ENCODE data around the gene GIMD1.
"Not testable (repeated sequence)": the region's sequence is repeated elsewhere in the genome, so short reads cannot be mapped to it uniquely, and the experiment has no call there.

Gene GIMD1

GRCh38 chr4:106347167-106347566 lies 21.4 kb downstream of the GIMD1 start:
- peak; percentile 89 for FAIRE-seq

- no peak for FAIRE-seq
Observed at GRCh38 chr4:106344647-106344970, 24.0 kb downstream of the GIMD1 start.

GRCh38 chr4:106343865-106344646 lies 24.5 kb downstream of the GIMD1 start:
- no peak for FAIRE-seq

GRCh38 chr4:106340774-106341173 lies 27.8 kb downstream of the GIMD1 start:
- no peak for FAIRE-seq

- no peak for FAIRE-seq
Observed at GRCh38 chr4:106339431-106339830, 29.1 kb downstream of the GIMD1 start.

GRCh38 chr4:106338671-106339070 lies 29.9 kb downstream of the GIMD1 start:
- no peak for FAIRE-seq

- FAIRE-seq = no peak
Observed at GRCh38 chr4:106337916-106338315, 30.7 kb downstream of the GIMD1 start.

GRCh38 chr4:106336618-106337017 lies 32.0 kb downstream of the GIMD1 start:
- FAIRE-seq = no peak

- peak; percentile 19 for FAIRE-seq
Observed at GRCh38 chr4:106334741-106335470, 33.7 kb downstream of the GIMD1 start.

- FAIRE-seq = no peak
Observed at GRCh38 chr4:106333186-106333585, 35.4 kb downstream of the GIMD1 start.

- peak; percentile 82 for FAIRE-seq
Observed at GRCh38 chr4:106329041-106329618, 39.4 kb downstream of the GIMD1 start.

- FAIRE-seq = no peak
Observed at GRCh38 chr4:106325800-106326199, 42.8 kb downstream of the GIMD1 start.

GRCh38 chr4:106323119-106323518 lies 45.5 kb downstream of the GIMD1 start:
- FAIRE-seq = peak; percentile 71

GRCh38 chr4:106321814-106322213 lies 46.8 kb downstream of the GIMD1 start:
- not testable (repeated sequence) for FAIRE-seq

- FAIRE-seq = not testable (repeated sequence)
Observed at GRCh38 chr4:106321168-106321567, 47.4 kb downstream of the GIMD1 start.

GRCh38 chr4:106320235-106320634 lies 48.3 kb downstream of the GIMD1 start:
- no peak for FAIRE-seq

GRCh38 chr4:106318511-106318910 lies 50.1 kb downstream of the GIMD1 start:
- FAIRE-seq = no peak

GRCh38 chr4:106317815-106318214 lies 50.8 kb downstream of the GIMD1 start:
- FAIRE-seq = no peak

- FAIRE-seq = no peak
Observed at GRCh38 chr4:106316773-106317409, 51.7 kb downstream of the GIMD1 start.

- FAIRE-seq = peak; percentile 40
Observed at GRCh38 chr4:106315968-106316772, 52.4 kb downstream of the GIMD1 start, which contains the start of the genes AIMP1 and TBCK. Gene AIMP1, plus strand, starts transcription at chr4:106316550. Its CDS starts 8,460 bp downstream, at chr4:106325010. Gene TBCK, minus strand, starts transcription at chr4:106316209. Its CDS starts 7,249 bp downstream, at chr4:106308960.

- no peak for FAIRE-seq
Observed at GRCh38 chr4:106315476-106315967, 53.1 kb downstream of the GIMD1 start.

- FAIRE-seq = no peak
Observed at GRCh38 chr4:106314960-106315359, 53.6 kb downstream of the GIMD1 start.
